ENCODE measurements around the gene CDK6. TPM values are rescaled to one million over a fixed set of nuclear protein-coding genes. Genes with fewer than 3 reads are reported as not detected.

CDK6 gene
- total and polyA plus RNA-seq, 2 of the 8 experiments (the other 6 are each of a cell fraction or from before 2014, with no cell fraction given), result 5.9 to 18.9 TPM

DNA sequence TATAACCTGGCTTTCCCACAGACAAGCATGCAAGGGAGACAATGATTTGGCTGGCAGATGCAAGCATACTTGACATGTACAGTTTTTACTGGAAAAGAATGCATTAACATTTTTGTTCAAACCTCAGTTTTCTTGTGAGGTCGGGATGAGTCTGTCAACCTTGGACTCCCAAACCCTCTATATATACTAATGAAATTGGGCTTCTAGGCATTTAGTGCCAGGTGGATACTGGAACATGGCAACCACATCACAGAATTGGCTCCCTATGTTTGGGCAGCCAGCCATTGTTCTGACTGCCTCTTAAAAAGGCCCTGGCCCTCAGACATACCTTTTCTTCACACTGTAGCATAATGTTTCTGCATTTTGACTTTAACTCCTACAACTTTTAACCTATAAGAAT is 39.1 kb downstream of the CDK6 start (continued):
- no peak for TF ChIP-seq BCL11A (IDR thresholded peaks at IDR 0.05; ENCODE audit: low read depth in 2 of 2, low read length in 2 of 2)
- no peak for TF ChIP-seq TEAD4 (IDR thresholded peaks at IDR 0.05; ENCODE audit: low read depth, low read length)

All from H1 (cell line).